GM19324 (cell line): ENCODE measurements around the gene NPIPB9.
"Not testable (repeated sequence)": the region's sequence is repeated elsewhere in the genome, so short reads cannot be mapped to it uniquely, and the experiment has no call there.

Source experiments
- ATAC-seq: cut with Tn5 transposase; IDR thresholded peaks from one replicate; pipeline ENCODE4 v1.9.1; 2021; ENCODE audit warnings: mild to moderate bottlenecking, moderate library complexity; ENCODE audit not compliant: unreplicated experiment, low FRiP score

The NPIPB9 gene

GRCh38 chr16:28751487-28751886 is at the start of gene NPIPB9:
TSS of gene NPIPB9 (plus strand) at chr16:28751787.
- ATAC-seq: not testable (repeated sequence)

GRCh38 chr16:28704246-28704645 is 47.3 kb upstream of the NPIPB9 start:
- ATAC-seq: not testable (repeated sequence)

- ATAC-seq: peak; percentile 97
Measured at GRCh38 chr16:28711220-28712083, 40.1 kb upstream of the NPIPB9 start, which contains the start of gene EIF3C. TSS of gene EIF3C (plus strand) at chr16:28711464. CDS start at chr16:28711687, 223 bp downstream.

- ATAC-seq: not testable (repeated sequence)
Measured at GRCh38 chr16:28722852-28723650, 28.5 kb upstream of the NPIPB9 start.

GRCh38 chr16:28731253-28731652 is 20.3 kb upstream of the NPIPB9 start:
- ATAC-seq: not testable (repeated sequence)

GRCh38 chr16:28732455-28733124 is 19.0 kb upstream of the NPIPB9 start:
- ATAC-seq: not testable (repeated sequence)

GRCh38 chr16:28739787-28740186 is 11.8 kb upstream of the NPIPB9 start:
- ATAC-seq: not testable (repeated sequence)

GRCh38 chr16:28740631-28741030 is 11.0 kb upstream of the NPIPB9 start:
- not testable (repeated sequence) for ATAC-seq

GRCh38 chr16:28741295-28741694 is 10.3 kb upstream of the NPIPB9 start:
- ATAC-seq: not testable (repeated sequence)

GRCh38 chr16:28746618-28747350 is 4.8 kb upstream of the NPIPB9 start:
- ATAC-seq: not testable (repeated sequence)

GRCh38 chr16:28749997-28750465 is 1.6 kb upstream of the NPIPB9 start:
- ATAC-seq: peak; percentile 94

- peak; percentile 44 for ATAC-seq
Measured at GRCh38 chr16:28750469-28751067, 1.0 kb upstream of the NPIPB9 start.

GRCh38 chr16:28781697-28782096 is 30.1 kb downstream of the NPIPB9 start:
- not testable (repeated sequence) for ATAC-seq

- not testable (repeated sequence) for ATAC-seq
Measured at GRCh38 chr16:28782357-28782756, 30.8 kb downstream of the NPIPB9 start.

- ATAC-seq: peak; percentile 73
Measured at GRCh38 chr16:28802235-28803019, 50.8 kb downstream of the NPIPB9 start.

GRCh38 chr16:28807445-28808120 is 56.0 kb downstream of the NPIPB9 start:
- ATAC-seq: not testable (repeated sequence)

- ATAC-seq: no peak
Measured at GRCh38 chr16:28820016-28820415, 68.4 kb downstream of the NPIPB9 start.

GRCh38 chr16:28820546-28820945 is 69.0 kb downstream of the NPIPB9 start:
- not testable (repeated sequence) for ATAC-seq
